Ascending aorta (tissue), 2 donors: ENCODE results near the gene APCDD1L. TPM values are rescaled to one million over a fixed set of nuclear protein-coding genes. Genes with fewer than 3 reads are reported as not detected.

Experiments used
- DNase-seq, 2 donors: peaks; one replicate each; pipeline ENCODE4 v3.0.0-alpha.2; 2019; ENCODE audit warnings: low spot score in 2 of 2
- H3K27ac ChIP-seq, 2 donors: fragments of 200-600 bp; sonication (generic); one replicate each; pipeline ENCODE4 v1.5.1; 2016 to 2017; ENCODE audit warnings: mild to moderate bottlenecking in 1 of 2
- H3K27me3 ChIP-seq: fragments of 200-600 bp; sonication (generic); one replicate; pipeline ENCODE4 v1.5.1; 2017
- H3K36me3 ChIP-seq, 2 donors: fragments of 200-600 bp; sonication (generic); one replicate each; pipeline ENCODE4 v1.5.1; 2016
- H3K4me1 ChIP-seq, 2 donors: fragments of 200-600 bp; sonication (generic); one replicate each; pipeline ENCODE4 v1.5.1; 2016 to 2017; ENCODE audit warnings: mild to moderate bottlenecking in 1 of 2
- H3K4me3 ChIP-seq, 2 donors: fragments of 200-600 bp; sonication (generic); one replicate each; pipeline ENCODE4 v1.5.1; 2016 to 2017; ENCODE audit warnings: mild to moderate bottlenecking in 1 of 2
- H3K9me3 ChIP-seq, 2 donors: fragments of 200-600 bp; sonication (generic); one replicate each; pipeline ENCODE4 v1.5.1; 2016
- CTCF ChIP-seq, 3 experiments: fragments of 200-600 bp in 2 of 3; fragments of 450-650 bp in 1 of 3; sonication (generic) in 2 of 3; IDR thresholded peaks; one replicate each; pipeline ENCODE4 v1.5.1; 2016 to 2019; ENCODE audit warnings: antibody characterized with exemption in 3 of 3, mild to moderate bottlenecking in 1 of 3, moderate library complexity in 1 of 3
- intact Hi-C: fragments of 100-400 bp; cut with DNase I; formaldehyde crosslinking; loops from one replicate; pipeline ENCODE4 v1.15.1; 2023
- total RNA-seq: library from RNA; depleted of rRNA; stranded (reverse); fragments of >200 nt; gene quantifications from one replicate; pipeline ENCODE4 v1.1.0, GENCODE V29; 2016

Gene APCDD1L
- total RNA-seq, 1 donor from 2014 or later: 2.1 TPM

- Histone ChIP-seq H3K4me1 (no peaks in the 10 kb centered on the region), H3K27me3 (no peaks in the 10 kb centered on the region), H3K27ac (no peak overlapping the region), H3K9me3 (peaks cover 0 to 27% of the 10 kb centered on the region in 2 donors), H3K4me3 (no peak overlapping the region), H3K36me3 (no peaks in the 10 kb centered on the region)
- no peak for TF ChIP-seq CTCF (IDR thresholded peaks at IDR 0.05)
- intact Hi-C loops: no loop called here
- no peak for DNase-seq
Observed at GRCh38 chr20:58500256-58500655, 14.9 kb downstream of the APCDD1L start.

- intact Hi-C loops: no loop called here
- Histone ChIP-seq H3K27ac (no peak overlapping the region), H3K9me3 (peaks cover 0 to 10% of the 10 kb centered on the region in 2 donors), H3K4me3 (no peak overlapping the region), H3K36me3 (no peaks in the 10 kb centered on the region), H3K4me1 (no peaks in the 10 kb centered on the region), H3K27me3 (no peaks in the 10 kb centered on the region)
- DNase-seq: no peak
- TF ChIP-seq CTCF (IDR thresholded peaks at IDR 0.05): no peak
Observed at GRCh38 chr20:58498470-58499068, 16.6 kb downstream of the APCDD1L start.

GRCh38 chr20:58497724-58498469, 17.3 kb downstream of the APCDD1L start:
- Histone ChIP-seq H3K27ac (no peak overlapping the region), H3K4me3 (no peak overlapping the region), H3K27me3 (no peaks in the 10 kb centered on the region), H3K4me1 (no peaks in the 10 kb centered on the region), H3K36me3 (no peaks in the 10 kb centered on the region), H3K9me3 (peaks cover 0 to 9% of the 10 kb centered on the region in 2 donors)
- intact Hi-C loops: no loop called here
- no peak for DNase-seq
- TF ChIP-seq CTCF (IDR thresholded peaks at IDR 0.05): no peak

- Histone ChIP-seq H3K4me1 (no peaks in the 10 kb centered on the region), H3K9me3 (peaks cover 0 to 4% of the 10 kb centered on the region in 2 donors), H3K36me3 (no peaks in the 10 kb centered on the region), H3K4me3 (no peak overlapping the region), H3K27ac (no peak overlapping the region), H3K27me3 (no peaks in the 10 kb centered on the region)
- no peak for DNase-seq
- intact Hi-C loops: no loop called here
- no peak for TF ChIP-seq CTCF (IDR thresholded peaks at IDR 0.05)
Observed at GRCh38 chr20:58497076-58497641, 18.0 kb downstream of the APCDD1L start.

- intact Hi-C loops: no loop called here
- Histone ChIP-seq H3K4me3 (no peak overlapping the region), H3K4me1 (no peaks in the 10 kb centered on the region), H3K9me3 (no peaks in the 10 kb centered on the region), H3K27me3 (no peaks in the 10 kb centered on the region), H3K36me3 (no peaks in the 10 kb centered on the region), H3K27ac (no peak overlapping the region)
- no peak for TF ChIP-seq CTCF (IDR thresholded peaks at IDR 0.05)
- DNase-seq: no peak
Observed at GRCh38 chr20:58496429-58496769, 18.8 kb downstream of the APCDD1L start.
